Measurements from ENCODE around the gene TRAPPC8.
"Not testable (repeated sequence)": the region's sequence is repeated elsewhere in the genome, so short reads cannot be mapped to it uniquely, and the experiment has no call there.

DNA sequence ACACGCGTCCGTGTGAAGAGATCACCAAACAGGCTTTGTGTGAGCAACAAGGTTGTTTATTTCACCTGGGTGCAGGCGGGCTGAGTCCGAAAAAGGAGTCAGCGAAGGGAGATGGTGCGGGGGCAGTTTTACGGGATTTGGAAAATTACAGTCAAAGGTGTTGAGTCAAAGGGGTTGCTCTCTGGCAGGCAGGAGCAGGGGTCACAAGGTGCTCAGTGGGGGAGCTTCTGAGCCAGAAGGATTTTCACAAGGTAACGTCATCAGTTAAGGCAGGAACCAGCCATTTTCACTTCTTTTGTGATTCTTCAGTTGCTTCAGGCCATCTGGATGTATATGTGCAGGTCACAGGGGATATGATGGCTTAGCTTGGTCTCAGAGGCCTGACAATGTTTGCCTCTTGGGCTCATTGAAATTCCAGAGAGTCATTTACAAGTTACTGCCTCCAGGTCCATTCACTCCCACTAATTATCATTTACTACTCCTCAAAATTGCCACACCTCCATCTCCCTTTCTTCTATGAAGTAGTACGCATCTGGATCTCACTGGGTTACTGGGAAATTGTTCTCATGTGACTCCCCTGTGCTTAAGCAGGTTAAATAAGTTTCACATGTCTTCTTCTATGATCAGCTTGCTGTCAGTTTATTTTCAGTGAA lies 116.1 kb downstream of the TRAPPC8 start:
- TF ChIP-seq POLR2AphosphoS5 (IDR thresholded peaks at IDR 0.05); EP300 (conservative IDR thresholded peaks at IDR 0.05; ENCODE audit: poor library complexity, severe bottlenecking): not testable (repeated sequence)
- TF ChIP-seq, protein P1, sequence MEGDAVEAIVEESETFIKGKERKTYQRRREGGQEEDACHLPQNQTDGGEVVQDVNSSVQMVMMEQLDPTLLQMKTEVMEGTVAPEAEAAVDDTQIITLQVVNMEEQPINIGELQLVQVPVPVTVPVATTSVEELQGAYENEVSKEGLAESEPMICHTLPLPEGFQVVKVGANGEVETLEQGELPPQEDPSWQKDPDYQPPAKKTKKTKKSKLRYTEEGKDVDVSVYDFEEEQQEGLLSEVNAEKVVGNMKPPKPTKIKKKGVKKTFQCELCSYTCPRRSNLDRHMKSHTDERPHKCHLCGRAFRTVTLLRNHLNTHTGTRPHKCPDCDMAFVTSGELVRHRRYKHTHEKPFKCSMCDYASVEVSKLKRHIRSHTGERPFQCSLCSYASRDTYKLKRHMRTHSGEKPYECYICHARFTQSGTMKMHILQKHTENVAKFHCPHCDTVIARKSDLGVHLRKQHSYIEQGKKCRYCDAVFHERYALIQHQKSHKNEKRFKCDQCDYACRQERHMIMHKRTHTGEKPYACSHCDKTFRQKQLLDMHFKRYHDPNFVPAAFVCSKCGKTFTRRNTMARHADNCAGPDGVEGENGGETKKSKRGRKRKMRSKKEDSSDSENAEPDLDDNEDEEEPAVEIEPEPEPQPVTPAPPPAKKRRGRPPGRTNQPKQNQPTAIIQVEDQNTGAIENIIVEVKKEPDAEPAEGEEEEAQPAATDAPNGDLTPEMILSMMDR (IDR thresholded peaks at IDR 0.05; ENCODE audit: poor library complexity, severe bottlenecking): not testable (repeated sequence)
- TF ChIP-seq, protein P2, sequence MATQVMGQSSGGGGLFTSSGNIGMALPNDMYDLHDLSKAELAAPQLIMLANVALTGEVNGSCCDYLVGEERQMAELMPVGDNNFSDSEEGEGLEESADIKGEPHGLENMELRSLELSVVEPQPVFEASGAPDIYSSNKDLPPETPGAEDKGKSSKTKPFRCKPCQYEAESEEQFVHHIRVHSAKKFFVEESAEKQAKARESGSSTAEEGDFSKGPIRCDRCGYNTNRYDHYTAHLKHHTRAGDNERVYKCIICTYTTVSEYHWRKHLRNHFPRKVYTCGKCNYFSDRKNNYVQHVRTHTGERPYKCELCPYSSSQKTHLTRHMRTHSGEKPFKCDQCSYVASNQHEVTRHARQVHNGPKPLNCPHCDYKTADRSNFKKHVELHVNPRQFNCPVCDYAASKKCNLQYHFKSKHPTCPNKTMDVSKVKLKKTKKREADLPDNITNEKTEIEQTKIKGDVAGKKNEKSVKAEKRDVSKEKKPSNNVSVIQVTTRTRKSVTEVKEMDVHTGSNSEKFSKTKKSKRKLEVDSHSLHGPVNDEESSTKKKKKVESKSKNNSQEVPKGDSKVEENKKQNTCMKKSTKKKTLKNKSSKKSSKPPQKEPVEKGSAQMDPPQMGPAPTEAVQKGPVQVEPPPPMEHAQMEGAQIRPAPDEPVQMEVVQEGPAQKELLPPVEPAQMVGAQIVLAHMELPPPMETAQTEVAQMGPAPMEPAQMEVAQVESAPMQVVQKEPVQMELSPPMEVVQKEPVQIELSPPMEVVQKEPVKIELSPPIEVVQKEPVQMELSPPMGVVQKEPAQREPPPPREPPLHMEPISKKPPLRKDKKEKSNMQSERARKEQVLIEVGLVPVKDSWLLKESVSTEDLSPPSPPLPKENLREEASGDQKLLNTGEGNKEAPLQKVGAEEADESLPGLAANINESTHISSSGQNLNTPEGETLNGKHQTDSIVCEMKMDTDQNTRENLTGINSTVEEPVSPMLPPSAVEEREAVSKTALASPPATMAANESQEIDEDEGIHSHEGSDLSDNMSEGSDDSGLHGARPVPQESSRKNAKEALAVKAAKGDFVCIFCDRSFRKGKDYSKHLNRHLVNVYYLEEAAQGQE (IDR thresholded peaks at IDR 0.05; ENCODE audit: borderline replicate concordance): not testable (repeated sequence)

All from neural cell (in vitro differentiated cells).